Stimulated activated CD4-positive, alpha-beta T cell treated with anti-CD3 and anti-CD28 coated beads, Interleukin-1b, Interleukin-23, amount 100 ng/mL, for 1 hour (primary cell): ENCODE measurements around the gene FOXA2.
"Not testable (repeated sequence)": the region's sequence is repeated elsewhere in the genome, so short reads cannot be mapped to it uniquely, and the experiment has no call there.

Experiments
- DNase-seq, 2 donors: peaks; one replicate each; pipeline ENCODE4 v3.0.0-alpha.2; 2020; ENCODE audit warnings: low read depth in 2 of 2

Gene FOXA2

DNA sequence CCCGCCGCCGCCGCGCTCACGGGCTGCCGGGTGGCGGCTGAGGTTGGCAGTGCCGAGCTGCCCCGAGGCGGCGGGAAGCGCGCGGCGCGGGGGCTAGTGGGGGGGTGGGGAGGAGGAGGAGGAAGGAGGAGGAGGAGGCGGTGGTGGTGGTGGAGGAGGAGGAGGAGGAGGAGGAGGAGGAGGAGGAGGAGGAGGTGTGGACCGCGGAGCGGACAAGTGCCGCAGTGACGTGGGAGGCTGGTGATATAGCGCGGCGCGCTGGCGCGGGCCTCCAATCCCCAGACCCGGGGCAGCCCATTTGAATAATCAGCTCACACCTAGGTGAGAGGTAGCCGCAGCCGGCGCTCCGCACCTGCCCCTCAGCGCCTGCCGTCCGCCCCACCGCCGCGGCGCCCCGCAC lies at the start of gene FOXA2:
Gene FOXA2 (minus strand): TSS at position 51 of the 400 bp plus-strand sequence. CDS start 294 bp downstream, outside the sequence.
- DNase-seq, result no peak

DNA sequence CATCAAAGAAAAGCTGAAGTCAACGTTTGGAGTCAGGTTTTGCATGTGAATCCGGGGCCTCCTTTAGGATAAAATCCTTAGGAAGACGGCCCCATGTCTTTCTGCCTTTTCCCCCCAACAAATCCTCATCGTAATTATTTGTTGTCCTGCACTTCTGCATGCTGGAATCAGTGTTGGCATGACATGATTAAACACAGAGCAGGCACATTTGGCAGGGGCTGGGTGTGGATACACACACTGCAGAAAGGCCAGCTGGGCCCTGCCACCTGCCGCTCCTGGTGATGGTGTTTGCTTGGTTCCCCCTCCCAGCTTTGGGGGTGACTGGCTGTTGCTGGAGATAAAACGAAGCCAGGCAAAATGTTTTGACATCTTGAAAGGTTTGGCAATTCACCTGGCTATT lies 46.3 kb upstream of the FOXA2 start:
- no peak for DNase-seq

DNA sequence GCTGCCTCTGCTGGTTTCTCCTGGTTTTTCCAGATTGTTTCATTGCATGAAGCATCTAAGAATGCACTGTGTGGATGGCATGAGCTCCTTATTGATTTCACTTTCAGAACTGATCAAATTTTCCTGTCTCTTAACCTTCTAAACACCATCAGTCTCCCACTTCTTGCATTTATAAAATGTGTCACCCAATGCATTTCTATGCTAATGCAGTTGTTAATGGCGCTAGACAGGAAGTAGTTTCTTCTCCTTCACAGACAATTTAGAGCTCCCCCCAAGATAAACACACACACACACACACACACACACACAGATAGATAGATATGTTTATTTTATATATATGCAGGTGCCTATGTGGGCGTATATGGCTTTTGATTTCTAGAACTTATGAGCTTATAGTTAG lies 45.6 kb upstream of the FOXA2 start:
- DNase-seq, result no peak

DNA sequence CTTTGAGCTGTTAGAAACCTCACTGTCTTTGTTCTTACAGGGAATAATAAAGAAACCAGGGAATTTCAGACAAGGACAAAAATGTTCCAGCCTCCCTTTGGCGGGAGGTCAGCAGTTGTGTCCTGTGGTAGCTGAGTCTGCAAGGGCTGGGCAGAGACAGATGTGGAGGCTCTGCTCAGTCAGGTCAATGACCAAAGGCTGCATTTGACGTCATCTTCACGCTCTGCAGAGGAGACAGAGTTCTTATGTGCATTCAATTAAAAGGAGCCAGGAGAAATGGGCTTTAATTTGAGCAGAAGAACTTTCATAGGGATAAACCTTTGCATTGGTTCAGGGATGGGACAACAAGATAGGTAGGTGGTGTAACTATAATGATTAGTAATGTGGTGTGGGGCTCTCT lies 45.1 kb upstream of the FOXA2 start:
- no peak for DNase-seq

DNA sequence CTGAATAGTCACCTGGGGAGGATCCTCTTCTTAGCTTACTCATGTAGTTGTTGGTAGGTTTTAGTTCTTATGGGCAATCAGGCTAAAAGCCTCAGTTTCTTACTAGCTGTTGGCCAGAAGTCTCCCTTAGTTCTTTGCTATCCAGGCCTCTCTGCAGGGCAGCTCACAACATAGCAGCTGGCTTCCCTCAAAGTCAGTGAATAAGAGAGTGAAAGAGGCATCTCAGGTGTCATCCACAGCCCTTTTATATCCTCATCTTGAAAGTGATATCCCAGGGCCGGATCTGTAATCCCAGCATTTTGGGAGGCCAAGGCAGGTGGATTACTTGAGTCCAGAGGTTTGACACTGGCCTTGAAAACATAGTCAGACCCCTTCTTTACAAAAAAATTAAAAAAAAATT lies 42.1 kb upstream of the FOXA2 start:
- DNase-seq, result no peak

DNA sequence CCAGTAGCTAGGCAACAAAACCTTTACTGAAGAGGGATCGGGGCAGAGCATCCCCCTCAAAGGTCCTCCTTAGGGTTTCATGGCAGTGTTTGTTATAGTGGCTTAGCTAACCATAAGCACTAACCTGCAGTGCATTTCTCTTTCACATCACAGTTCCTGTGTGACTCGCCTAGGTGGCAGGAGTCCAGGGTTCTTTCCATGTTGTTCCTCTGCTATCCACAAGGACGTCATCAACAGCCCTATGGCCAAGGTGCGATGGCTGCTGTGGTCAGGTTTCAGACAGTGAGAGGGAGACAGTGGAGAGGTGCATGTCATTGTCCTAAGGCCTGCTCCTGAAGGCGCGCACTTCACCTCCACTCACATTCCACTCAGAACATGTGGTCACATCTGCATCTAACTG lies 38.8 kb upstream of the FOXA2 start:
- DNase-seq, result no peak

DNA sequence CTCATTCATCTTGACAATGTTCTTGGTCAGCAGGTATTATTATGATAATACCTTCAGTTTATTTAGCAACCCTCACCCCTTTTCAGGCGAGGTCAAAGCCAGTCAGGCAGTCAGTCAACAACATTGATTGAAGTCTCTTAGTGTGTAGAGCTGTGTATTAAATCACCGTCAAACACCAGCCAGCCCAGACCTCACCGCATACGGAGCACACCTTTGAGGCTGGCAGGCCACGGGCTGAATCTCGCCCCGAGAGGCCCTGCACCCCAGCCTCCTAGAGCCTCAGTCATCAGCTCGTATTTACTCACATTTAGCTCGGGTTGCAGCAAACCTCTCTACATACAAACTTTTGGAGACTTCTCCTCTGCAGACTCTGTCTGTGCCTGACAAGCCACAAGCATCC lies 36.0 kb upstream of the FOXA2 start:
- no peak for DNase-seq

DNA sequence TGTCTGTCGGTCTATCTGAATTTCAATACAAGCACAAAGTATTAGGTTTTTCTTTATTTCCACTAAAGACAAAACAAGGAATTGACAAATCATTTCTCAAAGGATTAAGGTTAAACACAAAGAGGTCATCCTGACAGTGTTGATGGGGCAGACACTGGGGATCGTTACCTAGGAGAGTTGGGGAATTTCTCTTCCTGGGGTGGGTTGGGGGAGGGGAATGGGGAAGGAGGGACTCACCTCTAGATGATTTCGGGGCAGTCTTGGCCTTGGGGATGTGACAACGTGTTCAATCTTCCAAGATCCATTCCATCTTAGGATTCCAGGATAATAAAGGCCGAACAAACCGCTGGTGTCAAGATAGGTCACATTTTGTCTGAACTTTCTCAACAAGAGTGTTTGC lies 35.4 kb upstream of the FOXA2 start:
- no peak for DNase-seq

DNA sequence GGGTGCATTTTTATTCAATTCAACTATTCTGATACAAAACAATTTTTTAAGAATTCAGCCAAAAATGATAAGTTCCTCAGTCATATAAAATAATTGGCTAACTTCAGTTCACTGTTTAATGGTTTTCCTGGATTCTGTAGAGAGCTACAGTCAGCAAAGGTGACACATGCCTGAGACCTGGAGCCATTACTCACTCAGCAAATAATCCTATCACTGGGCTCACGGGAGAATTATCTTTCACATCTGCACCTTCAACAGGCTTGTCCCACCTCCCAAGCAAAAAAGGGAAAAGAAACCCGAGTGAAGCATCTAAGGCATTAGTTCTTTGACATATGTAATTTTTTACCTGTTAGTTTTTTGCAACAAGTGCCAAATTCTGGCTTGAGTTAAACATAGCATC lies 34.9 kb upstream of the FOXA2 start:
- DNase-seq, result no peak

DNA sequence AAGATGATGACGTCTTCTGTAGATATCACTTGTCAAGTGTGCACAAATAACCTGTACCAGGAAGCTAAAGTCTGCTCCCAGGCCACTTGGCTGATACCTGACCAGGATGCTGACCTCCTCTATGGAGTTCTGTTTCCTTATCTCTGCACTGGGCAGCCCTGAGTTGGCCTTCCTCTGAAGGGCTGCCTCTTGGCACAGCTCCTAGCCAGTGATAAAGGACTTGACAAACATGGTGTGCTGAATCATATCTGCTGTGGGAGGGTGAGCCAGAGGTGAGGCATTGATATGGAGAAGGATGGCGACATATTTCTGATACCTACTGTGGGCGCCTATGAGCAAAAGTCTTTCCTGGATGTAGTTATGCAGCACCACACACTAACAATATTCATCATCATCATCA lies 32.8 kb upstream of the FOXA2 start:
- no peak for DNase-seq

DNA sequence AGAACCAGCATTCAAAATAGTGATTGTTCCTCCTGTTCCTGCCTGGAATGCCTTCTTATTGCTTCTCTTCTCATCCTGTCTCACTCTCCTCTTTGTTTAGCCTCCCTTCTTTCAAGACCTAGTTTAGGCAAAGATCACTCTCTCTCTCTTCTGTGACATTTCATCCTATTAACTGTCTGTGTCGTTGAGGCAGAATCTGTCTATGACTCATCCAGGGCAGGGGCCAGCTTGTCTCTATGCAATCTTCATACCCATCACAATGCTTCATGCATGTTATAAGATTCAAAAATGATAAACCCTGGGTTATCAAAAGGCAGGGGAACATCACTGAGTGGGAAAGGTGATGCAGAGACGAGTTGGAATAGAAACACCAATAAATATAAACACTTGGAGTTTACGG lies 32.2 kb upstream of the FOXA2 start:
- DNase-seq, result no peak

DNA sequence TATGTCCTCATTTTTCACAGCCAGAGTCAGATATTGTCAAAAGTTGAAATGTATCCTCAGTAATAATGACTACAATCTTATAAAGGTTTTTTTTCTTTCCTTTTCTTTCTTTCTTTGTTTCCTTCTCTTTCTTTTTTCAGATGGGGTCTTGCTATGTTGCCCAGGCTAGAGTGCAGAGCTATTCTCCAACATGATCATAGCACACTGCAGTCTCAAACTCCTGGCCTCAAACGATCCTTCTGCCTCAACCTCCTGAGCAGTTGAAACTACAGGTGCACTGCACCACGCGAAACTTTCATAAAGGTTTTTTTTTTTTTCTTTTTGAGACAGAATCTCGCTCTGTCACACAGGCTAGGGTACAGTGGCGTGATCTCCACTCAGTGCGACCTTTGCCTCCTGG lies 31.1 kb upstream of the FOXA2 start:
- no peak for DNase-seq

DNA sequence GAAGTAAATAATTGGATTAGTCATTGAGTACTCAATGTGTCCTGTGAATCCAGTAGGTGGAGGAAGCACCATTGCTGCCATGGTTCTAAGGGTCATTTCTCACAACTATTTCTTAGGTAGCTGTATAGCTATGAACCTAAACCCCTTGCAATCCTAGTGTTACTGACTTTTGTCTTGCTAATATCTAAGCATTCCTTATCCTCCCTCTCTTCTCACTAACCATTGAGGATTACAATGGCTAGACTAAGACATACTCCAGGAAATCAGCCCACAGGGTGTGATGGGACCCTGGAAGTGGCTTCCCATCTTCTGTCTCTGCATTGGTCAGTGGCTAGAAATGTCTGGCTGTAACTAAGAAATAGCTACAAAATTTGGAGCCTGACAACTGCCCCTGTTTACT lies 27.3 kb upstream of the FOXA2 start:
- DNase-seq, result no peak

DNA sequence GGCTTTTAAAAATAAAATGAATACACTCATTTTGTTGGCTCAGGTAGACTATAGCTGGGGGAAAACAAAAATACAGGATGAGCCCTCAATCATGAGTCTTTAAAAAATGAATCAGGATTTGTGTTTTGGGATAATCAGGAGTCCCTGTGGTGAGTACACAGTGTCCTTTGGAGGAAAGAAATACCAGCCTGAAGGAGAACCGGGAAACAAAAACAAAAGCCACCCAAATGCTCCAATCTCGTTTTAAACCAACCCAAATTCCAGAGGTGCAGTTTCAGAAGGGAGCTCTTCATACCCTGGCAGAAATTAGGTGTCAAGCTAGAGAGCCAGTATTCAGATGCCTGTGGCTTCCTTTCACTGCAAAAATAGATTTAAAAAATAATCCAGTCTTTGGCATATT lies 23.3 kb upstream of the FOXA2 start:
- DNase-seq, result no peak

DNA sequence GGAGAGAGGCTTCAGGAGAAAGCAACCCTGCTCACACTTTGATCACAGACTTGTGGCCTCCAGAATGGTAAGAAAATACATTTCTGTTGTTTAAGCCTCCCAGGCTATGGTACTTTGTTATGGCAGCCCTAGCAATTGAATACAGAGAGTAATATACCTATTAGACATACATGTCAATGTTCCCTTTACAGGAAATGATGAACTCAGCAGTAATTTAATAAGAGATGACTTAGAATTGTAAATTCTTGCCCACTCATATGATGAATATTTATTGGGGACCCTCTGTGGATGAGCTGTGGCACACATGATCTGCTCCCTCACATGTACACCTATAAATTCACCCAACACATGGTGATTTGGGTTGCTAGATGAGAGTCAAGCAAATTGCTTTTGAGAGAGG lies 20.4 kb upstream of the FOXA2 start:
- no peak for DNase-seq

DNA sequence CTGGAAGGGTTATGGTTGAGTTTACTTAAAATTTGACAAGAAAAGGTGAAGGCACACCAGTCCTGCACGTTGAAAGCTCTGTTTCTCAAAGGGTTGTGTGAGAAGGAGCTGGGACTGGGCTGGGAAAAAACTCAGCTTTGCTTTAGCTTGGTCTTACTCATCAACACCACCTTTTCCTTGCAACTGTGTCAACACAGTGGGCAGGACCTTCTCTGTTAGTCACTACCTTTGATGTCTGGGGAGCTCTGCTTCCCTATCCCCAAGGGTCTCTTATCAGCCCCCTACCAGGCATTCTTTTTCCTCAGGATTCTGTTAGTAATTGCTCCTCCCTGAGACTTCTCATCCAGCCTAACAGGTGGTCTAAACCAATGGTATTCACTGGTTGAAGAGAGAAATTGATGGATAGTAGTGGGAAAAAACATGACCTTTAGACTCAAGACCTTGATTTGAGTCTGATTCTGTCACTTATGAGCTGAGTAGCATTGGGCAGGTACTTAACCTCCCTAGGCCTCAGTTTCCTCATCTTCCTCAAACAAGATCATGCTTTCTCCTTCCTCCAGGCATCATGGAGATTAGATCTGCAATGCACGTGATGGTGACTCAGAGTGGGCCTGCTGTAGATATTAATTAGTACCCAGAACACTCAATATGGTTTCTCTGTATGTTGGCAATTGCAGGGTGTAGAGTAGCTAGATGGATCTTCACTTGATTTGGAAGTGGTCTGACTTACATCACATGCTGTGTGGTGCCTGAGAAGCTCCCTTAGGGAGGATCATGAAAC lies 17.2 kb upstream of the FOXA2 start:
- no peak for DNase-seq

DNA sequence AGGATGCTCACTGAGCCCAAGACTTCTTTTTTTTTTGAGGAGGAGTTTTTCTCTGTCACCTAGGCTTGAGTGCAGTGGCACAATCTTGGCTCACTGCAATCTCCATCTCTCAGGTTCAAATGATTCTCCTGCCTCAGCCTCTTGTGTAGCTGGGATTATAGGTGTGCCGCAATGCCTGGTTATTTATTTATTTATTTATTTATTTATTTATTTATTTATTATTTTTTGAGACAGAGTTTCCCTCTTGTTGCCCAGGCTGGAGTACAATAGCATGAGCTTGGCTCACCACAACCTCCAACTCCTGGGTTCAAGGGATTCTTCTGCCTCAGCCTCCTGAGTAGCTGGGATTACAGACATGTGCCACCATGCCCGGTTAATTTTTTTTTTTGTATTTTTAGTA lies 14.9 kb upstream of the FOXA2 start:
- DNase-seq, result not testable (repeated sequence)

DNA sequence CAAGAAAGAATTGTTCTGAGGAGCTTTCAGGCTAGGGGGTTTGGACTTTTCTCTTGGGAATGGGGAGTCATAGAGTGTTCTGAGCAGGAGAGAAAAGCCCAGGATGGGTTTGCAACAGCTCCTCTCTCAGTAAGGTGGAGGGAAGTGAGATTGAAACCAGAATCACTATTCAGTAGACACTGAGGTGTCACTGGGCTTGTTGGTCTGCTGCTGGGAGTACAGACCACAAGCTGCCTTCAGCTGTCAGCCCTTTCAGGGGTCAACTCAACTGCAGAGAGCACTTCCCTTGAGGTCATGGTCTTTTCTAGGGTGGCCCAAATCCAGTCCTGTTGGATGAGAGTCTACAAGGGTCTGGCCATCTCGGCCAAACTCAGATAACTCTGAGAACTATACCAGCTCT lies 12.9 kb upstream of the FOXA2 start:
- DNase-seq, result no peak

DNA sequence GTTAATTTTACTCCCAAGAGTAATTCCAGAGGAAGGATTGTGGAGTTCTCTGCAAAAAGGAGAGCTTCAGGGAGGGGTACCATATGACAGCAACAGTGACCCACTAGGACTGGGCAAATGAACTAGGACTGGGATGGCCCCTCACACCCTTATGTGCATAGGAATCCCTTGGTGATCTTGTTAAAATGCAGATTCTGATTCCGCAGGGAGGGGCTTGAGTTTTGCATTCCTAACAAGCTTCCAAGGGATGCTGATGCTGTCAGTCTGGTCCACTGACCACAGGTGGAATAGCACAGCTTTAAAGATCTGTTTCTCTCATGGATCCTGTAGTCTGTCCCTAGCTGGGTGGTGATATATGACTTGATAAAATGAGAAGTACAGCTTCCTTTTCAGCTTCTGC lies 6.3 kb upstream of the FOXA2 start:
- no peak for DNase-seq

DNA sequence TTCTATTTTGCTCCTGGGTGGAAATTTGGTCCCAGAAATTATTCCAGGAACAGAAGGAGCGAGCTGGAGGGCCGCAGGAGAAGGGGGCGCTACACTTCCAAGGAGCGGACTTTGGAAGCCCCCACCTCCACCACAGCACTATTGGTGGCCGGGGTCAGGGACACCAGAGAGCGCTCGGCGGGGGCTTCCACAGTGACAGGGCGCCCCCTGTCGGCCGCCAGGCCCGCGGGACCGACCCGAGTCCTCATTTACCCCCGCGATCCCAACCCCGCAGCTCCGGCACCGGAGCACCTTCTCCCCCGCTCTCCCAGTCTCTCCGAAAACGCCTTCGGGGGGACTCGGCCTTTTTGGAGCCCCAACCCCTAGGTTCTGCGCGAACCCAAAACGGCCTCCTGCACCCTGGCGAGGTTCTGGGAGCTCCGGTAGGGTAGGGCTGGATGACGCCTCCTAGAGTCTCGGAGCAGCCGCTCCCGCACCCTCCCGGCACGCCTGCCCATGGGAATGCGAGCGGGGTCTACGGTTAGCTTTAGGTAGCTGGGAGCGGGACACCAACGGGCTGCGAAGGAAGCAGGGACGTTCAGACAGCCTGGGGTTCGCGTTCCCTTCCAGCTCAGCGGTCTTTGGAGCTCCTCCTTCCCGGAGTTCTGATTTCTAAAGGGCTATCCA lies 2.4 kb upstream of the FOXA2 start:
- DNase-seq, result no peak

DNA sequence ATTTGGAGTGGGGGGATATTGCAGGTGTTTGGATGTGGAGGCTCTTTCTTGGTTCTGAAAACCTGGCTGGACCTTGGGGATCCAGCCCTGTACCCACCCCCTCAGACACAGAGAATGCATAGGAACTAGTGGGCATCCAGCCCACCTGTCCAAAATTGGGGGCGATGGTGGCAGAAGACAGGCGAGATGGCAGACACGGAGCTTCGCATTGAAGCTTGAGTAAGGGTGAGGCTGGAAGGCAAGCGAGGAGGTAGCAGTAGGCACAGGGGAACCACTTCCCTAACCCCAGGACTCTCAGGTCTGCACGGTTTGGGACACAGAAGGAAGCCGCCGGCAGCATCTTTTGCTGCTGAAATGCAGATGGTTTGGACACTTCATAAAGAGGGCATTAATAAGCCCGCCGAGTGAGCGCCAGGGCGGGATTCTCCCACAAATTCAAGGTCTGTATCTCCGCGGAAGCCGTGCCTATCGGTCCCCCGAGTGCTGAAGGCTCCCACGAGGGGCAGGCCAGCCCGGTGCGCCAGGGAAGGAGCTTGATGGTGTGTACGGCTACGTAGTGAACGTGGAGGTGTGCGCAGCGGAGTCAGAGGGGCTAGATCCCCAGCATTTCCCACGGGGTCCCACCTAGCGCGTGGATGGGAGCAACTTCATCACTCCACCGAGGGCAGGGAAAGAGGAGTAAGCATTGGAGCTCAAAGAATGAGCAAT lies 1.6 kb upstream of the FOXA2 start:
- no peak for DNase-seq

DNA sequence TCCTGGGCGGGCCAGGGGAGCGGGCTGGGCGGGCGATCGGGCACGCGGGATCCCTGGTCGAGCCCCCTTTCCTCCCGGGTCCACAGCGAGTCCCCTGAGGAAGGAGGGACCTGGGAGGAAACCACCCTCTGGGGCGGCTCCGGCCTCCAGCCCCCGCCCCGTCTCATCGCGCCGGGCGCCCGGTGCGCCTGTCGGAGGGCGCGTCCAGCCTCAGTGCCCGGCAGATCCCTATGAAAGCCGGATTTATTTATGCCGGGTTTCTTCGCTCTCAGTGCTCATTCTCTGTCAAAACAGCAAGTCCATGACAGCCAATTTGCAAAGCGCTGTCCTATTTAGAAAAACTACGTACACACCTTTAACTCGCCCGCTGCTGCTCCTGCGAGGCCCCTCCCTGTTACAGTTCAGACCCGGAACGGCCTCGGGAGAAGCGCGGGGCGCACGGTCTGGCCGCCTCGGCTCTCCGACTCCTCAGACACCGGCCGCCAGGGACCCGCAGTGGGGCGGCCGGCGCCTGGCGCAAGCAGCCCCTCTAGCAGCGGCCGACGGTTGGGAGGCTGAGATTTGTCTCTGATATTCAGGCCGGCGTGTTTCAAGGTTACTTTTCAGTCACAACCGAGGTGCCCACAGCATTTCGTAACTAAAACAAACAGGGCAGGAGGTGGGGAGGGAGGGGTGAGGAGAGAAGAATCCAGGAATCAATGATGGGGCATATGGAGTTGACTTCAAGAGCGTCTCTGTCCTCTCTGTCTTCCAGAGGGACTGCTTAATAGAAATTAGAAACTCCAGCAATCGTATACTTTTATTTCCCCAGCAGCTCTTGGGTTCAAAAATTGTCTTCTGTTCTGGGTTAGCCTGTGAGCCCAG lies 782 bp upstream of the FOXA2 start:
- DNase-seq, result no peak
